Astrocyte of the cerebellum (primary cell): ENCODE data around the gene AKNAD1.

Experiments
- DNase-seq: peaks from one replicate; pipeline ENCODE4 v3.0.0-alpha.2; 2011; ENCODE audit warnings: low read depth
- H3K4me3 ChIP-seq: 2 replicates; pipeline ENCODE4 v1.5.1; 2011; ENCODE audit warnings: mild to moderate bottlenecking, low read depth, low read length, moderate library complexity
- CTCF ChIP-seq: IDR thresholded peaks from 2 replicates; pipeline ENCODE4 v1.5.1; 2012; ENCODE audit warnings: low read length, low read depth, moderate library complexity, mild to moderate bottlenecking; ENCODE audit errors: missing control alignments
- in situ Hi-C: cut with HindIII; loops from 2 replicates; pipeline ENCODE4 v1.10.0; 2017; ENCODE audit warnings: low sequenced_read_pairs

Gene AKNAD1

GRCh38 chr1:108824051-108824450, 32.8 kb downstream of the AKNAD1 start:
- no peak overlapping the region for H3K4me3 ChIP-seq
- TF ChIP-seq CTCF: no peak
- in situ Hi-C loops: loop anchor here (10.0 kb wide), 1 partner anchor 71 kb away; no protein-coding TSS in a partner anchor
- DNase-seq: no peak

- in situ Hi-C loops: loop anchor here (10.0 kb wide), 1 partner anchor 71 kb away; no protein-coding TSS in a partner anchor
- no peak for DNase-seq
- H3K4me3 ChIP-seq: no peak overlapping the region
- no peak for TF ChIP-seq CTCF
Observed at GRCh38 chr1:108823632-108824031, 33.3 kb downstream of the AKNAD1 start.

- TF ChIP-seq CTCF: no peak
- in situ Hi-C loops: loop anchor here (10.0 kb wide), 1 partner anchor 75 kb away; no protein-coding TSS in a partner anchor
- no peak for DNase-seq
- H3K4me3 ChIP-seq: no peak overlapping the region
Observed at GRCh38 chr1:108819878-108820277, 37.0 kb downstream of the AKNAD1 start.

- in situ Hi-C loops: no loop called here
- TF ChIP-seq CTCF: no peak
- DNase-seq: no peak
- H3K4me3 ChIP-seq: no peak overlapping the region
Observed at GRCh38 chr1:108817811-108818210, 39.1 kb downstream of the AKNAD1 start.

GRCh38 chr1:108817016-108817415, 39.9 kb downstream of the AKNAD1 start:
- in situ Hi-C loops: no loop called here
- TF ChIP-seq CTCF: no peak
- peak overlapping the region; percentile 17 for H3K4me3 ChIP-seq
- peak; percentile 88 for DNase-seq

GRCh38 chr1:108816049-108816893, 40.6 kb downstream of the AKNAD1 start:
- no peak for TF ChIP-seq CTCF
- in situ Hi-C loops: no loop called here
- peak overlapping the region; percentile 17 for H3K4me3 ChIP-seq
- peak; percentile 82 for DNase-seq
